GM10847 (cell line): ENCODE results near the gene LENG9.
A peak's percentile ranks its signal among the peaks of the same experiment; 100 is the strongest.

Experiments
- POLR2A ChIP-seq: IDR thresholded peaks from 2 replicates; pipeline ENCODE4 v1.6.1; 2011; ENCODE audit not compliant: insufficient read length; ENCODE audit errors: extremely low read depth

Gene LENG9

GRCh38 chr19:54449701-54450069 lies 13.9 kb downstream of the LENG9 start:
- no peak for TF ChIP-seq POLR2A

GRCh38 chr19:54448774-54449700 lies 14.5 kb downstream of the LENG9 start, which contains the start of gene LENG8:
Gene LENG8 (plus strand): TSS chr19:54449199. CDS start chr19:54451345, 2,146 bp downstream.
- peak; percentile 97 for TF ChIP-seq POLR2A

- no peak for TF ChIP-seq POLR2A
These were observed 15.4 kb downstream of the LENG9 start for GRCh38 chr19:54448040-54448773.

- no peak for TF ChIP-seq POLR2A
These were observed 18.8 kb downstream of the LENG9 start for GRCh38 chr19:54444737-54445136.

GRCh38 chr19:54440641-54441040 lies 22.9 kb downstream of the LENG9 start:
- no peak for TF ChIP-seq POLR2A

- TF ChIP-seq POLR2A: no peak
These were observed 24.3 kb downstream of the LENG9 start for GRCh38 chr19:54439174-54439851.

- no peak for TF ChIP-seq POLR2A
These were observed 26.8 kb downstream of the LENG9 start for GRCh38 chr19:54436628-54437252.

GRCh38 chr19:54436031-54436523 lies 27.5 kb downstream of the LENG9 start:
- TF ChIP-seq POLR2A: no peak

- no peak for TF ChIP-seq POLR2A
These were observed 28.0 kb downstream of the LENG9 start for GRCh38 chr19:54435551-54436016.

GRCh38 chr19:54434873-54435214 lies 28.7 kb downstream of the LENG9 start:
- no peak for TF ChIP-seq POLR2A

GRCh38 chr19:54434112-54434872 lies 29.3 kb downstream of the LENG9 start:
- TF ChIP-seq POLR2A: no peak

GRCh38 chr19:54433697-54434096 lies 29.9 kb downstream of the LENG9 start:
- TF ChIP-seq POLR2A: no peak

GRCh38 chr19:54432144-54432738 lies 31.3 kb downstream of the LENG9 start:
- TF ChIP-seq POLR2A: no peak
